ENCODE measurements around the gene ACSL4.
"Not testable (repeated sequence)": the region's sequence is repeated elsewhere in the genome, so short reads cannot be mapped to it uniquely, and the experiment has no call there.

Gene ACSL4

DNA sequence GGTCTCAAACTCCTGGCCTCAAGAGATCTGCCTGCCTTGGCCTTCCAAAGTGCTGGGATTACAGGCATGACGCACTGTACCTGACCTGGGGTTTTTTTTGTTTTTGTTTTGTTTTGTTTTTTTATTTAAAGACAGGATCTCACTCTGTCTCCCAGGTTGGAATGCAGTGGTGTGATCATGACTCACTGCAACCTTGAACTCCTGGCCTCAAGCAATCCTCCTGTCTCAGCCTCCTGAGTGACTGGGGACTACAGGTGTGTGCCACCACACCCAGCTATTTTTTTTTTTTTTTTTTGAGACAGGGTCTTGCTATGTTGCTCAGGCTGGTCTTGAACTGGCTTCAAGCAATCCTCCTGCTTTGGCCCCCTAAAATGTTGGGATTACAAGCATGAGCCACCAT, 8.1 kb downstream of the ACSL4 start:
- not testable (repeated sequence) for H3K27ac ChIP-seq (ENCODE audit: low read depth, low read length); H3K4me1 ChIP-seq (ENCODE audit: control insufficient read depth, low read depth, low read length); H3K23ac ChIP-seq (ENCODE audit: low read length); H4K8ac ChIP-seq (ENCODE audit: low read depth, low read length); H3K9ac ChIP-seq (ENCODE audit: low read length); H3K4me3 ChIP-seq (ENCODE audit: low read length); H3K36me3 ChIP-seq (ENCODE audit: control insufficient read depth, insufficient read depth, low read length); H3K4me2 ChIP-seq (ENCODE audit: low read length); H2BK5ac ChIP-seq (ENCODE audit: low read length); H2AK5ac ChIP-seq (ENCODE audit: low read length); H3K56ac ChIP-seq (ENCODE audit: low read length); H4K5ac ChIP-seq (ENCODE audit: low read length); H2BK120ac ChIP-seq (ENCODE audit: low read depth, low read length); H3K79me1 ChIP-seq (ENCODE audit: low read length); H3K18ac ChIP-seq (ENCODE audit: low read length); H3K4ac ChIP-seq (ENCODE audit: low read depth, low read length); H3K79me2 ChIP-seq (ENCODE audit: control insufficient read depth, insufficient read depth, low read length); H2BK15ac ChIP-seq (replicated peaks; ENCODE audit: low read depth); DNase-seq; H3K27me3 ChIP-seq (ENCODE audit: insufficient read depth, low read length, poor library complexity)
- no CpG with 5 or more reads among the region's 1 CpG for WGBS (ENCODE audit: extremely low coverage, insufficient coverage, low lambda C conversion rate)

DNA sequence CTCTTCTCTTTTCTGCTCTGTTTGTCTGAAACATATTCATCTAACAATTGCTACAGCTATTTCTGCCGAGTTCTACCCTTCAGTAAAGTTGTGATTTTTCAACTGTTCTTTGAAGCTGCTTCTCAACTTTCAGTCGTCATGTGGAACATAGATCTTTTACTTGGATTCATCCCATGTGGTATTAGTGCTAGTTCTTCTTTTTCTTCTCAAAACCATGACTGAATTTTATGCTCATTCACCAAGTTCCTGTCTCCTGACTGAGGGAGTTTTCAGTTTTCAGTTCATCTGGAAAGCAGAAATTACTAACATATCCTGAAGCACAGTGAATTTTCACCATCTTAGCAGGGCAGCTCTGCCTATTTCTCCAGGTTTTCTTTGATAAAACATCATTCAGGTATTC, 12.1 kb downstream of the ACSL4 start:
- H3K9ac ChIP-seq (ENCODE audit: low read length) = no peak overlapping the region
- H3K79me1 ChIP-seq (ENCODE audit: low read length) = no peaks in the 10 kb centered on the region
- no peak overlapping the region for H2BK15ac ChIP-seq (replicated peaks; ENCODE audit: low read depth)
- no peak overlapping the region for H3K4me2 ChIP-seq (ENCODE audit: low read length)
- no peak overlapping the region for H2AK5ac ChIP-seq (ENCODE audit: low read length)
- H2BK120ac ChIP-seq (ENCODE audit: low read depth, low read length) = no peak overlapping the region
- no peaks in the 10 kb centered on the region for H3K79me2 ChIP-seq (ENCODE audit: control insufficient read depth, insufficient read depth, low read length)
- no peak overlapping the region for H3K4ac ChIP-seq (ENCODE audit: low read depth, low read length)
- no peak overlapping the region for H3K23ac ChIP-seq (ENCODE audit: low read length)
- H4K5ac ChIP-seq (ENCODE audit: low read length) = no peak overlapping the region
- no peak overlapping the region for H2BK5ac ChIP-seq (ENCODE audit: low read length)
- WGBS (ENCODE audit: extremely low coverage, insufficient coverage, low lambda C conversion rate) = no CpG with 5 or more reads among the region's 2 CpGs
- H4K8ac ChIP-seq (ENCODE audit: low read depth, low read length) = no peak overlapping the region
- H3K18ac ChIP-seq (ENCODE audit: low read length) = no peak overlapping the region
- H3K36me3 ChIP-seq (ENCODE audit: control insufficient read depth, insufficient read depth, low read length) = no peaks in the 10 kb centered on the region
- H3K4me3 ChIP-seq (ENCODE audit: low read length) = no peak overlapping the region
- no peaks in the 10 kb centered on the region for H3K4me1 ChIP-seq (ENCODE audit: control insufficient read depth, low read depth, low read length)
- no peak overlapping the region for H3K27ac ChIP-seq (ENCODE audit: low read depth, low read length)
- H3K56ac ChIP-seq (ENCODE audit: low read length) = no peak overlapping the region
- no peaks in the 10 kb centered on the region for H3K27me3 ChIP-seq (ENCODE audit: insufficient read depth, low read length, poor library complexity)
- DNase-seq = no peak

DNA sequence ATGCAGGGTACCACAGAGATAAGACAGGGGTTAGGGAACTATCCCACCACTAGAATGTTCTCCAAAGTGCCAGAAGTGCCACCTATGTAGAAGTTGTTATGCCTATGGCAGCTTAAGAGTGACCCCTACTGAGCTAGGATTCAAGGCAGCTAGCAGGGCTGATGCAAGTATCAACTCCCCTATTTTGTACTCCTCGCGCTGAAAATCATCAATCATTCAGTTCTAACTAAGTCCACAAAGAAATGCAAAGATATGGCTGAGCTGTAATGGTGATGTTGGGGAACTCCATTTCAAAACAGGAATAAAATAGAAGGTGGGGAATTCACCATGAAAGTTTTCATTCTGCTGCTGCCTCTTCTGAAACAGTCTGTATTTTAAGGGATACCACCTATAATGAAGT, 13.8 kb downstream of the ACSL4 start:
- Histone ChIP-seq H3K4me3 (ENCODE audit: low read length) (no peak overlapping the region), H3K27ac (ENCODE audit: low read depth, low read length) (no peak overlapping the region), H3K9ac (ENCODE audit: low read length) (no peak overlapping the region), H4K5ac (ENCODE audit: low read length) (no peak overlapping the region), H3K18ac (ENCODE audit: low read length) (no peak overlapping the region), H3K4ac (ENCODE audit: low read depth, low read length) (no peak overlapping the region), H2BK15ac (replicated peaks; ENCODE audit: low read depth) (no peak overlapping the region), H3K4me2 (ENCODE audit: low read length) (no peak overlapping the region), H4K8ac (ENCODE audit: low read depth, low read length) (no peak overlapping the region), H2BK120ac (ENCODE audit: low read depth, low read length) (no peak overlapping the region), H3K79me1 (ENCODE audit: low read length) (no peaks in the 10 kb centered on the region), H3K27me3 (ENCODE audit: insufficient read depth, low read length, poor library complexity) (no peaks in the 10 kb centered on the region), H3K23ac (ENCODE audit: low read length) (no peak overlapping the region), H2BK5ac (ENCODE audit: low read length) (no peak overlapping the region), H2AK5ac (ENCODE audit: low read length) (no peak overlapping the region), H3K79me2 (ENCODE audit: control insufficient read depth, insufficient read depth, low read length) (no peaks in the 10 kb centered on the region), H3K36me3 (ENCODE audit: control insufficient read depth, insufficient read depth, low read length) (no peaks in the 10 kb centered on the region), H3K4me1 (ENCODE audit: control insufficient read depth, low read depth, low read length) (no peaks in the 10 kb centered on the region), H3K56ac (ENCODE audit: low read length) (no peak overlapping the region)
- DNase-seq = peak; percentile 16
- WGBS (ENCODE audit: extremely low coverage, insufficient coverage, low lambda C conversion rate) = no CpG with 5 or more reads among the region's 2 CpGs

GRCh38 chrX:109716431-109717028, 16.5 kb downstream of the ACSL4 start:
- Histone ChIP-seq H3K23ac (ENCODE audit: low read length) (no peak overlapping the region), H2AK5ac (ENCODE audit: low read length) (no peak overlapping the region), H2BK5ac (ENCODE audit: low read length) (no peak overlapping the region), H3K27me3 (ENCODE audit: insufficient read depth, low read length, poor library complexity) (no peaks in the 10 kb centered on the region), H3K79me2 (ENCODE audit: control insufficient read depth, insufficient read depth, low read length) (no peaks in the 10 kb centered on the region), H4K8ac (ENCODE audit: low read depth, low read length) (no peak overlapping the region), H3K4me2 (ENCODE audit: low read length) (no peak overlapping the region), H3K9ac (ENCODE audit: low read length) (no peak overlapping the region), H3K79me1 (ENCODE audit: low read length) (no peaks in the 10 kb centered on the region), H2BK120ac (ENCODE audit: low read depth, low read length) (no peak overlapping the region), H2BK15ac (replicated peaks; ENCODE audit: low read depth) (no peak overlapping the region), H3K36me3 (ENCODE audit: control insufficient read depth, insufficient read depth, low read length) (no peaks in the 10 kb centered on the region), H3K4me1 (ENCODE audit: control insufficient read depth, low read depth, low read length) (no peaks in the 10 kb centered on the region), H4K5ac (ENCODE audit: low read length) (no peak overlapping the region), H3K18ac (ENCODE audit: low read length) (no peak overlapping the region), H3K27ac (ENCODE audit: low read depth, low read length) (no peak overlapping the region), H3K4me3 (ENCODE audit: low read length) (no peak overlapping the region), H3K4ac (ENCODE audit: low read depth, low read length) (no peak overlapping the region), H3K56ac (ENCODE audit: low read length) (no peak overlapping the region)
- no peak for DNase-seq
- WGBS (ENCODE audit: extremely low coverage, insufficient coverage, low lambda C conversion rate) = no CpG with 5 or more reads among the region's 1 CpG

- Histone ChIP-seq H3K18ac (ENCODE audit: low read length) (no peak overlapping the region), H3K23ac (ENCODE audit: low read length) (no peak overlapping the region), H2BK120ac (ENCODE audit: low read depth, low read length) (no peak overlapping the region), H3K56ac (ENCODE audit: low read length) (no peak overlapping the region), H3K27ac (ENCODE audit: low read depth, low read length) (no peak overlapping the region), H3K4me2 (ENCODE audit: low read length) (no peak overlapping the region), H3K36me3 (ENCODE audit: control insufficient read depth, insufficient read depth, low read length) (no peaks in the 10 kb centered on the region), H2BK15ac (replicated peaks; ENCODE audit: low read depth) (no peak overlapping the region), H3K79me2 (ENCODE audit: control insufficient read depth, insufficient read depth, low read length) (no peaks in the 10 kb centered on the region), H3K4me1 (ENCODE audit: control insufficient read depth, low read depth, low read length) (no peaks in the 10 kb centered on the region), H3K4ac (ENCODE audit: low read depth, low read length) (no peak overlapping the region), H2AK5ac (ENCODE audit: low read length) (no peak overlapping the region), H3K79me1 (ENCODE audit: low read length) (no peaks in the 10 kb centered on the region), H4K8ac (ENCODE audit: low read depth, low read length) (no peak overlapping the region), H4K5ac (ENCODE audit: low read length) (no peak overlapping the region), H3K27me3 (ENCODE audit: insufficient read depth, low read length, poor library complexity) (no peaks in the 10 kb centered on the region), H3K4me3 (ENCODE audit: low read length) (no peak overlapping the region), H2BK5ac (ENCODE audit: low read length) (no peak overlapping the region), H3K9ac (ENCODE audit: low read length) (no peak overlapping the region)
- WGBS (ENCODE audit: extremely low coverage, insufficient coverage, low lambda C conversion rate) = no CpG with 5 or more reads among the region's 1 CpG
- no peak for DNase-seq
These were observed 18.6 kb downstream of the ACSL4 start for GRCh38 chrX:109714340-109714958.

DNA sequence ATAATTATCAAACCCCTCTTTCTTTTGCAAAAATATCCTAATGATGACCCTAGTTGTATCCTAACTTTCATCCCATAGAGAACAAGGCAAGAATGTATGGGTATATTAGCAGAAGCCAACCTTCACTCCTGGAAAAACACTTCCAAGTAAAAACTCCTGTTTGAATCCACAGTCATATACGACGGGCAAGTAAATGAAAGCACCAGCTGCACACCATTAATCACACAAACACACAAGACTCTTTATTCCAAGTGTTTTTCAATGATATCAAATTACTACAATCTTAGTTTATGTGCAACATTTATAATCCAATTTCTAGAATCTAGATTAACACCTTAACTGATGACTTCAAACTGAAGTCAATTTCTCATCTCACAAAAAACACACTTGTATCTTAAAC, 22.9 kb downstream of the ACSL4 start:
- no peak overlapping the region for H3K56ac ChIP-seq (ENCODE audit: low read length)
- WGBS (ENCODE audit: extremely low coverage, insufficient coverage, low lambda C conversion rate) = no CpG with 5 or more reads among the region's 2 CpGs

More for the DNA sequence above, 22.9 kb downstream of the ACSL4 start:
- Histone ChIP-seq H3K9ac (ENCODE audit: low read length) (no peak overlapping the region), H3K4me2 (ENCODE audit: low read length) (no peak overlapping the region), H3K27ac (ENCODE audit: low read depth, low read length) (no peak overlapping the region), H3K4me1 (ENCODE audit: control insufficient read depth, low read depth, low read length) (no peaks in the 10 kb centered on the region), H3K18ac (ENCODE audit: low read length) (no peak overlapping the region), H3K4ac (ENCODE audit: low read depth, low read length) (no peak overlapping the region), H2AK5ac (ENCODE audit: low read length) (no peak overlapping the region), H3K36me3 (ENCODE audit: control insufficient read depth, insufficient read depth, low read length) (no peaks in the 10 kb centered on the region), H3K4me3 (ENCODE audit: low read length) (no peak overlapping the region), H4K5ac (ENCODE audit: low read length) (no peak overlapping the region), H3K27me3 (ENCODE audit: insufficient read depth, low read length, poor library complexity) (no peaks in the 10 kb centered on the region), H4K8ac (ENCODE audit: low read depth, low read length) (no peak overlapping the region), H2BK15ac (replicated peaks; ENCODE audit: low read depth) (no peak overlapping the region), H3K23ac (ENCODE audit: low read length) (no peak overlapping the region), H3K79me1 (ENCODE audit: low read length) (no peaks in the 10 kb centered on the region), H2BK5ac (ENCODE audit: low read length) (no peak overlapping the region), H2BK120ac (ENCODE audit: low read depth, low read length) (no peak overlapping the region), H3K79me2 (ENCODE audit: control insufficient read depth, insufficient read depth, low read length) (no peaks in the 10 kb centered on the region)
- no peak for DNase-seq

Data from mesendoderm (in vitro differentiated cells).